ENCODE measurements around the gene AMBRA1.
A peak's percentile ranks its signal among the peaks of the same experiment; 100 is the strongest.

AMBRA1 gene

GRCh38 chr11:46555267-46556054 is 38.4 kb downstream of the AMBRA1 start:
- Histone ChIP-seq H3K4me3 (ENCODE audit: low read depth in 1 of 2, low read length in 2 of 2) (peak overlapping the region in 1 of 2 donors; percentile 29), H3K9me3 (ENCODE audit: control insufficient read depth in 1 of 2, low read length in 2 of 2) (no peaks in the 10 kb centered on the region), H3K4me1 (ENCODE audit: control insufficient read depth in 1 of 2, insufficient read depth in 2 of 2, low read length in 2 of 2) (peaks cover 42 to 50% of the 10 kb centered on the region in 2 donors), H3K27ac (ENCODE audit: low read depth, low read length) (no peak overlapping the region), H3K27me3 (ENCODE audit: control insufficient read depth in 1 of 2, insufficient read depth in 2 of 2, low read length in 2 of 2) (no peaks in the 10 kb centered on the region), H3K36me3 (ENCODE audit: control insufficient read depth in 1 of 2, insufficient read depth in 2 of 2, low read length in 2 of 2) (no peaks in the 10 kb centered on the region), H3K9ac (ENCODE audit: low read depth in 1 of 2, low read length in 2 of 2) (no peak overlapping the region)

- Histone ChIP-seq H3K9ac (ENCODE audit: low read depth in 1 of 2, low read length in 2 of 2) (no peak overlapping the region), H3K9me3 (ENCODE audit: control insufficient read depth in 1 of 2, low read length in 2 of 2) (no peaks in the 10 kb centered on the region), H3K27ac (ENCODE audit: low read depth, low read length) (peak overlapping the region; percentile 64), H3K36me3 (ENCODE audit: control insufficient read depth in 1 of 2, insufficient read depth in 2 of 2, low read length in 2 of 2) (no peaks in the 10 kb centered on the region), H3K4me3 (ENCODE audit: low read depth in 1 of 2, low read length in 2 of 2) (peak overlapping the region in 1 of 2 donors; percentile 29), H3K27me3 (ENCODE audit: control insufficient read depth in 1 of 2, insufficient read depth in 2 of 2, low read length in 2 of 2) (no peaks in the 10 kb centered on the region), H3K4me1 (ENCODE audit: control insufficient read depth in 1 of 2, insufficient read depth in 2 of 2, low read length in 2 of 2) (peaks cover 36 to 46% of the 10 kb centered on the region in 2 donors)
Observed at GRCh38 chr11:46554213-46555147, 39.3 kb downstream of the AMBRA1 start.

GRCh38 chr11:46553814-46554212 is 40.0 kb downstream of the AMBRA1 start:
- Histone ChIP-seq H3K27me3 (ENCODE audit: control insufficient read depth in 1 of 2, insufficient read depth in 2 of 2, low read length in 2 of 2) (no peaks in the 10 kb centered on the region), H3K9ac (ENCODE audit: low read depth in 1 of 2, low read length in 2 of 2) (peak overlapping the region in 1 of 2 donors; percentile 15), H3K27ac (ENCODE audit: low read depth, low read length) (peak overlapping the region; percentile 70), H3K4me1 (ENCODE audit: control insufficient read depth in 1 of 2, insufficient read depth in 2 of 2, low read length in 2 of 2) (peaks cover 31 to 43% of the 10 kb centered on the region in 2 donors), H3K4me3 (ENCODE audit: low read depth in 1 of 2, low read length in 2 of 2) (no peak overlapping the region), H3K36me3 (ENCODE audit: control insufficient read depth in 1 of 2, insufficient read depth in 2 of 2, low read length in 2 of 2) (no peaks in the 10 kb centered on the region), H3K9me3 (ENCODE audit: control insufficient read depth in 1 of 2, low read length in 2 of 2) (no peaks in the 10 kb centered on the region)

- Histone ChIP-seq H3K36me3 (ENCODE audit: control insufficient read depth in 1 of 2, insufficient read depth in 2 of 2, low read length in 2 of 2) (peaks cover 5 to 10% of the 10 kb centered on the region in 2 donors), H3K9ac (ENCODE audit: low read depth in 1 of 2, low read length in 2 of 2) (no peak overlapping the region), H3K27ac (ENCODE audit: low read depth, low read length) (no peak overlapping the region), H3K4me3 (ENCODE audit: low read depth in 1 of 2, low read length in 2 of 2) (no peak overlapping the region), H3K27me3 (ENCODE audit: control insufficient read depth in 1 of 2, insufficient read depth in 2 of 2, low read length in 2 of 2) (no peaks in the 10 kb centered on the region), H3K9me3 (ENCODE audit: control insufficient read depth in 1 of 2, low read length in 2 of 2) (no peaks in the 10 kb centered on the region), H3K4me1 (ENCODE audit: control insufficient read depth in 1 of 2, insufficient read depth in 2 of 2, low read length in 2 of 2) (peaks cover 40 to 51% of the 10 kb centered on the region in 2 donors)
Observed at GRCh38 chr11:46551261-46551660, 42.6 kb downstream of the AMBRA1 start.

DNA sequence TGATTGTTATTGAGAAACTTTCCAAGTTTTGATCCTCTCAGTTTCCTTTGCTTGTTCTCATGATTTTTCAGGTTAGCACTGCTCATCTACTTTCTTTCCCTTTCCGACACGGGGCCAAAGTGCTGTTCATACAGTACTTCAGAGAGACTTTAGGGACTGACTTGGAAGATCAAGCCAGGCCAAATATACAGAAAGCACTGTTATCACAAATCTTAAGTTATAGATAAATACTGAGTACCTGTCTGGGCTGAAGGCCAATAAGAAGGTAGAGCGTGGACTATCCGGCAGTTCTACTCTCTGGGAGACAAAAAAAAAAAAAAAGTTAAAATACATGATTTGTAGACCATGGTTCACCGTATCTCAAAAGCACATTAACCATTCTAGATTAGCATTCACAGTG is 46.2 kb downstream of the AMBRA1 start:
- Histone ChIP-seq H3K9ac (ENCODE audit: low read depth in 1 of 2, low read length in 2 of 2) (no peak overlapping the region), H3K27me3 (ENCODE audit: control insufficient read depth in 1 of 2, insufficient read depth in 2 of 2, low read length in 2 of 2) (no peaks in the 10 kb centered on the region), H3K36me3 (ENCODE audit: control insufficient read depth in 1 of 2, insufficient read depth in 2 of 2, low read length in 2 of 2) (peaks cover 24 to 38% of the 10 kb centered on the region in 2 donors), H3K27ac (ENCODE audit: low read depth, low read length) (no peak overlapping the region), H3K4me3 (ENCODE audit: low read depth in 1 of 2, low read length in 2 of 2) (no peak overlapping the region), H3K9me3 (ENCODE audit: control insufficient read depth in 1 of 2, low read length in 2 of 2) (no peaks in the 10 kb centered on the region), H3K4me1 (ENCODE audit: control insufficient read depth in 1 of 2, insufficient read depth in 2 of 2, low read length in 2 of 2) (peaks cover 12 to 21% of the 10 kb centered on the region in 2 donors)

GRCh38 chr11:46543564-46543963 is 50.3 kb downstream of the AMBRA1 start:
- no peak overlapping the region for H3K9ac ChIP-seq (ENCODE audit: low read depth in 1 of 2, low read length in 2 of 2)
- no peaks in the 10 kb centered on the region for H3K9me3 ChIP-seq (ENCODE audit: control insufficient read depth in 1 of 2, low read length in 2 of 2)
- no peak overlapping the region for H3K27ac ChIP-seq (ENCODE audit: low read depth, low read length)
- peaks cover 32 to 61% of the 10 kb centered on the region in 2 donors for H3K36me3 ChIP-seq (ENCODE audit: control insufficient read depth in 1 of 2, insufficient read depth in 2 of 2, low read length in 2 of 2)
- no peak overlapping the region for H3K4me3 ChIP-seq (ENCODE audit: low read depth in 1 of 2, low read length in 2 of 2)
- H3K4me1 ChIP-seq (ENCODE audit: control insufficient read depth in 1 of 2, insufficient read depth in 2 of 2, low read length in 2 of 2), result peaks cover 22 to 29% of the 10 kb centered on the region in 2 donors
- H3K27me3 ChIP-seq (ENCODE audit: control insufficient read depth in 1 of 2, insufficient read depth in 2 of 2, low read length in 2 of 2), result no peaks in the 10 kb centered on the region

DNA sequence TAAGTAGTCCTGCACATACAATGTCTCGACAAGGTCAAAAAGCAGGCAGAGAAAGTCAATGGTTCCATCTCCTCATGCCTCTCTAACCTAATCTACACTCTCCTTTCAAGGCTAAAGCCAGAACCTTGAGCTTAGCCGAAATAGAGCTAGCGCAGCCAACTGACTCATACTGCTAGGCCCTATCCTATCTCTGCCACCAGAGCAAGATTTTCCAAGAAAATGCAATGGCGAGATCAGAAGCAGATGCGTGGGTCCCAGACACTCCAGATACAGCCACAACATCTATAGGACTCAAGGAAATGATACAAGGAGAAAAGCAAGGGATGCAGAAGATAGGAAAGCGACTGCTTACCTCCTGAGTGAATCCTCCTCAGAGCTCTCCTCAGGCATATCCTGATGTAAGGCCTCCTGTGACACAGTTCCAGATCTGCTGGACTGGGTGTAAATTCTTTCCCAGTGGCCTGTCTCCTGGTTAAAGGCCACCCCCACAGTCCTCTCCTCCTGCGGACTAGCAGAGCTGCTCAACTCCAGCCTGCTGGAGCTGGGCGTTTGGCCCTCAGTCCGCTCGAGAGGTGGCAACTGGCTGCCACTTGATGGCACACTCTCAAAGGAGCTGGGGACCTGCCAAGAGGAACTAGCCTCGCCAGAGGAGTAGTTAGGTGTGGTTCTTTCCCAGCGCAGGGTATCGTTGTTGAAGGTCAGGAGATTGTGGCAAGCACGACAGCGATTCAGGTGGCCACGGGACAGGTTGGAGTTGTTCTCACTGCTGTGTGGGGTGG is 52.0 kb downstream of the AMBRA1 start:
- Histone ChIP-seq H3K27me3 (ENCODE audit: control insufficient read depth in 1 of 2, insufficient read depth in 2 of 2, low read length in 2 of 2) (no peaks in the 10 kb centered on the region), H3K4me3 (ENCODE audit: low read depth in 1 of 2, low read length in 2 of 2) (no peak overlapping the region), H3K27ac (ENCODE audit: low read depth, low read length) (no peak overlapping the region), H3K9me3 (ENCODE audit: control insufficient read depth in 1 of 2, low read length in 2 of 2) (no peaks in the 10 kb centered on the region), H3K9ac (ENCODE audit: low read depth in 1 of 2, low read length in 2 of 2) (peak overlapping the region; percentile 26 to 45), H3K36me3 (ENCODE audit: control insufficient read depth in 1 of 2, insufficient read depth in 2 of 2, low read length in 2 of 2) (peaks cover 27 to 55% of the 10 kb centered on the region in 2 donors), H3K4me1 (ENCODE audit: control insufficient read depth in 1 of 2, insufficient read depth in 2 of 2, low read length in 2 of 2) (peaks cover 12 to 21% of the 10 kb centered on the region in 2 donors)

DNA sequence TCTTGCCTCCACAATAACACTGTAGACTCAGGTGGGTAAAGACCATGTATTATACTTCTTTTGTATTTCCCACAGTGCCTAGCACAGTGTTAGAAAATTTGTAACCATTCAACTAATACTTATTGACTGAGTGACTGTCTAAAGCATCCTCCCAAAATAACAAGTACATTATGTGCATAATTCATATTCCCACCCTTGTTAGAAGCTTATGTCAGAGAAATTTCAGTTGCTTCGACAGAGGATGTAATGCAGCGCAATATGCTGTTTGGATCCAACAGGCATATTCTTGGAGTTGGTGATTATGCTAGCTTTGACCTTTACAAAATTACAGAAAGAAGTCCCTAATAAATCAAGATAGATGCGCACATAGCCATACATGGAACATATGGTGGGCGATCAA is 53.0 kb downstream of the AMBRA1 start:
- Histone ChIP-seq H3K9ac (ENCODE audit: low read depth in 1 of 2, low read length in 2 of 2) (no peak overlapping the region), H3K27me3 (ENCODE audit: control insufficient read depth in 1 of 2, insufficient read depth in 2 of 2, low read length in 2 of 2) (no peaks in the 10 kb centered on the region), H3K27ac (ENCODE audit: low read depth, low read length) (no peak overlapping the region), H3K9me3 (ENCODE audit: control insufficient read depth in 1 of 2, low read length in 2 of 2) (no peaks in the 10 kb centered on the region), H3K4me1 (ENCODE audit: control insufficient read depth in 1 of 2, insufficient read depth in 2 of 2, low read length in 2 of 2) (peaks cover 12 to 21% of the 10 kb centered on the region in 2 donors), H3K36me3 (ENCODE audit: control insufficient read depth in 1 of 2, insufficient read depth in 2 of 2, low read length in 2 of 2) (peaks cover 27 to 48% of the 10 kb centered on the region in 2 donors), H3K4me3 (ENCODE audit: low read depth in 1 of 2, low read length in 2 of 2) (no peak overlapping the region)

DNA sequence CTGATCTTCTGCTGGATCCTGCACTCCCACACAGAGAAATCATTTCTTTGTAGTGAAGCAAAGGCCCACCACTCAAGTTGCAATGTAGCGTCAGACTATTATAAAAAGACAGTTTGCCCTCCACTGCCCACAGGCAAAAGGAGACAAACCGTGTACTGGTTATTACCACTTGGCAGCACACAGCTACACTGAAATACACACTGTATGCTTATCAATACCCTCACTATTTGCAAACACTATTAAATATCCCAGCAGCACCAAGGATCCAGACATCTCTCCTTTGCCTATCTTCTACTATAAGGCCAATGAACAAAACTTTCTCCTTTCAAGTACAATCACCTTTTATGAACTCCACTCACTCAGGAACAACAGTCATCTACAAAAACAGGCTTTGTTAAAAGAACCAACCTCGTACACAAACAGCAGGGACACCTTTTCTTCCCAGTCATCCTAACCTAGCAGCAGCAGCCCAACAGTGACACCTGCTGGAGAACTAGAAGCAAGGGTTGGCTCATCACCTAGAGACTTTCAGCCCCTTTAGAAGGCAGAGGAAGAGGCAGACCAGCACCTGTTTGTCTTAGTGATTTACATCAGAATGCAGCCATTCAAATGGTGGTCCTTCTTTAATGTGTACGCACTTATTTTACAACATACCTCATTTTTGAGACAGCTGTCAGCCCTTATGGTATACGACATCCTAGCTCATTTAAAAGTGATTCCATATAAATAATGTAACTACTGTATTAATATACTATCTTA is 56.1 kb downstream of the AMBRA1 start:
- peaks cover 8 to 24% of the 10 kb centered on the region in 2 donors for H3K36me3 ChIP-seq (ENCODE audit: control insufficient read depth in 1 of 2, insufficient read depth in 2 of 2, low read length in 2 of 2)
- no peaks in the 10 kb centered on the region for H3K27me3 ChIP-seq (ENCODE audit: control insufficient read depth in 1 of 2, insufficient read depth in 2 of 2, low read length in 2 of 2)
- H3K27ac ChIP-seq (ENCODE audit: low read depth, low read length), result no peak overlapping the region
- H3K9me3 ChIP-seq (ENCODE audit: control insufficient read depth in 1 of 2, low read length in 2 of 2), result no peaks in the 10 kb centered on the region
- H3K4me3 ChIP-seq (ENCODE audit: low read depth in 1 of 2, low read length in 2 of 2), result no peak overlapping the region
- peaks cover 12 to 21% of the 10 kb centered on the region in 2 donors for H3K4me1 ChIP-seq (ENCODE audit: control insufficient read depth in 1 of 2, insufficient read depth in 2 of 2, low read length in 2 of 2)
- no peak overlapping the region for H3K9ac ChIP-seq (ENCODE audit: low read depth in 1 of 2, low read length in 2 of 2)
